ENCODE results near the gene FOXN3.
A peak's percentile ranks its signal among the peaks of the same experiment; 100 is the strongest.

The FOXN3 gene

DNA sequence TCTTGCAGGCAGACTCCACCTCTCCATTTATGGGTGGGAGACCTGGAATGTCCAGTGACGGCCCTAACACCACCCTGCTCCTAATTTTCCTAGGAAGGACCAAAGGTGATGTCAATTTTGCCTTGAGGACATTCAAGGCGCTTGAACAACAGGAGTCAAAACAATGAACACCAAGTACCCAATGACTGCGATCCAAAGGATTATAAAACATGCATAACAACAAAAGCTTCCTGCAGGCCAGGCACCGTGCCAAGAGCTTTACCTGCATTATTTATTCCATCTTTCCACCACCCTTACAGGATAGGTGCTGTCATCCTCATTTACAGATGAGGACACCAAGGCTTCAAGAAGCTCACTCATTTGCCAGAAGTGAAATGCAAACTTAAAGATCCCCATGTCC, 15.2 kb upstream of the FOXN3 start:
- DNase-seq (ENCODE audit: low spot score), result no peak

DNA sequence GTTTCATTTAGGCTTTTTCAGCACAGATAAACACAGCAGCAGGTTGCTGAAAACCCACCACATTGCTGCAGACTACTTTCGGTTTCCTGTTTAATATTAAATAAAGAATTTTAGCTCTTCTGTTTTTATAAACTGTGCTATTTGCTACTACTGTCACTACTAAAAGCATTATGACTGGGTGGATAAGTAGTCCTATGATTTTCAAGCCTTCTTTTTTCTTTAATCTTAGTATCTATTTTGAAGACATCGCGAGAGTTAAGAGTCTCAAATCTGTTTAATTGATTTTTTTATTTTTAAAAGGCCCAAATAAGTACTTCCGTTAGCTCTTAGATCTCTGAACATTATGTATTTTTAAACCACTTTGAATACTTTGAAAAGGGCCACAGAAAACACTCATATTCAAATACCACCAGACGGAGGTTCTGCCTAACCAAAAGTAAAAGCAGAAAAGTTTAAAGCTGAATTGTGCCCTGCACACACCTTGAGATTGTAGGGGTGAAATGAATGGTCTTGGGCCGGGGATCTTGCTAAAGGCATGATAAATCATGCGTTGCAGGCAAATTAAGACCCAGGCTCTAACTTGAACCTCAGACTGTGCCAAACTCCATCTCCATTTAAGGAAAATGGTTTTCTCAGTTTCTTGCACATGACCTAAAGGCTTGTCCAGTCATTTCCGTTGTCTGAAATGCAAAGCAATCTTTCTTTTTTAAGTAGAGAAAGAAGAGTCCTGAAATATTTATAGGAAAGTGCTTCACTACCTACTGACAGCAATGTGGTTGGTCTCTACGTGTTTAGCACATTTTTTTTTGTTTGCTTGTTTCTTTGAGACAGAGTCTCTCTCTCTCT, 13.6 kb upstream of the FOXN3 start:
- DNase-seq (ENCODE audit: low spot score), result peak; percentile 36

DNA sequence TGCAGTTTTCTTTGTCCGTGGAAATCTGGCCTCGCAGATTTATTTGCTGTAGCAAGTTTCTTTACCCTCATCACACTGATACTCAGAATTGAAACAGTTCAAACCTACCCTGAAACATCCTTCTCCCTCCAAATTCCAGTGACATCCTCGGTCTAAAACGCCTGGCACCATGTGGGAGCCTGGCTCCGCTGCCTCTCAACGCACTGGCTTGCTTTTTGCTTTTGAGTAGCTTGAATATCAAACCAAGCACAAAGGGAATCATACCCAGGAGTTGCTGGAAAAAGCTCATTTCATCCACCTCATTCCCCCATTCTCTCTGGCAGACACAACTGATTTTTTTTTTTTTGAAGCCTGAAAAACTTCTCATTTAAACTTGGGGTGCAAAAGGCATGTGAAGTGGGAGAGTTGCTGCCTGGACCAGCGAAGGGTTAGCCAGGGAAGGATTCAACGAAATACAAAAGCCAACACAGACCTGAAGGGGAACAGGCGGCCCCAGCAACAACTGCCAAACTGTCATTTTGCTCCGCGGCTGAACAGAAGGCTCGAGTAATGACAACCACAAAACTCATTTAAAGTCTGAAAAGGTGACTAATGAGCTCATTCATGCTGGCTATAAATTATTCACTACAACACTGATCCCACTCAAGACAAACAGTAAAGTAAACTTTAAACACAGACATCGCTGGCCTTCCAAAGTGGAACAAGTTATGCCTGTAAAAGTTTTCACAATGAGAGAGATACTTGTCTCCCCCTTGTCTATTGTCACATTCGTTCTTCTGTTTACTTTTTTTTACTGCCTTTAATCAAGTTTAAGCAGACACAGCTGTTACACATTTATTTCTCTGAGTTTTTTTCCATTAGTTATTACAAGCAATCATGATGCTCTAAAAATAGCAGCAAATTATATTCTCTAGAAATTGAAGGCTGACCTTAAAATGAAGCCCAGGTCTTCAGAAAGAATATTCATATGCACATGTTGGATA, 12.5 kb upstream of the FOXN3 start:
- DNase-seq (ENCODE audit: low spot score), result no peak

DNA sequence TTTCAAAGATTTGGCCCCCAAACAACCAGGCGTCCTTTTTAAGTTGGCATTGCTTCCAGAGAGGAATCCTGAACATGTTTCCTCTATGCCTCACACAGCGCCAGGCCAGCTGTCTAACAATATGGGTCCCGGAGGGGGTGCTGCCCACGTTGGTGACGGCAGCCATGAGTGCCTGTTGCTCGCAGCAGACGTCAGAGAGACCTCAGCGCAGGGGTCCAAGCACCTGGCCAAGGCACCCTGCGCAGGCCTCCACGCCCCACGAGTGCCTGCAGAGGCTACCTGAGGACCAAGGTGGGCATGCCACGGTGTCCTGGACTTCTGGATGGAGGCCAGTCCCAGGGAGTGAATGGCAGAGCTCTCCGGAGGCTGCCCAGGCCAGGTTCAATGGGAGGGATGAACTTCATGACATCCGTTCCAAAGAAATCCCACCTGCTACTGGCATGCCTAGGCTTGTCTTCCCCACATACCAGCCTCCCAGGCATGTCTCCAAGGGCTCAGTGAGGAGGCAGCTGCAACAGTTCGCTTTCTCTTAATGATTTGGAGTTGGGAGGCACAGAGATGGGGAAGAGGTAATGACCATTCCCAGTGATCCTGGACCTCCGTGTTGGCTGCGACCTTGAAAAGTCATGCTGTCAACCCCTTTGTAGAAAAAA, 11.6 kb upstream of the FOXN3 start:
- no peak for DNase-seq (ENCODE audit: low spot score)

DNA sequence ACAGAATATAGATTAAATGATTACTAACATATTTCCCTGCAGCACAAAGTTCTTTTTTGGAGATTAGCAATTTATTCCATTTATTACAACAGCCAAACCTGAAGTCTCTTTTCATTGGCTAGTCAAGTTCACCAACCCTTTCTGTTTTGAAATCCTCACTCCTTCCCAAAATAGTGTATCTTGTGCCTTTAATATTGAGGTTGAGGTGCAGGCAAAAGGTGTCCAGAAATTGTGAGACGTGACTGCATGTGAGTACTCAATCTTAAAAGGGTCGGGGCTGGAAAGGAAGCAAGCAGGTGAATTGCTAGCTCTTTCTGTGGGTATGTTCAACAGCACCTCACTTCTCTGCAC, 11.1 kb upstream of the FOXN3 start:
- no peak for DNase-seq (ENCODE audit: low spot score)

DNA sequence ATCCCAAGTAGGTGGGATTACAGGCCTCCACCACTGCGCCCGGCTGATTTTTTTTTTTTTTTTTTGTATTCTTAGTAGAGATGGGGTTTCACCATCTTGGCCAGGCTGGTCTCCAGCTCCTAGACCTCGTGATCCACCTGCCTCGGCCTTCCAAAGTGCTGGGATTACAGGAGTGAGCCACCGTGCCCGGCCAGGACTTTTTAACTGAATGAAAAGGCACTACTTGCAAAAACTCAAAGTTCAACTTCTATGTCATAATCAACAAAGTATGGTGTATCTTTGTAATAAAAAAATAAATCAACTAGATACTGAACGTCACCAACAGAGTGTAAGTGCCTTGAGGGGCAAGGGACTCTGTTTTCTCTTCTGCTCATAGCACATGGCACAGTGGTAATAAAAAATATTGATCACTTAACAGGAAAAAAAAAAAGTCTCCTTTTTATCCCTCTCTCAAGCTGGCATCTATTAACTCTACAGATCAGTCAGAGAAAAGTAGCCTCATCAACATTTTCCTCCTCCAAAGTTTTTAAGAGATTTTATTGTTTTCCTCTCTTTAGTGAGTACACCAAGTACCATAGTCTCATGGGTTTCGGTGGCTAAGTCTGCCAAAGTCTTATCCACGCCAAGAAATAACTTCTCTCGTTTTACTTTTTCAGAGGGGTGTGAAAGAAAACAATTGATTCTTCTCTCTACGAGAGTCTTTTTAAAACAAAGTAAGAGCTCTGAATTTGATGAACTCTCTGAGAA, 10.6 kb upstream of the FOXN3 start:
- DNase-seq (ENCODE audit: low spot score), result no peak

DNA sequence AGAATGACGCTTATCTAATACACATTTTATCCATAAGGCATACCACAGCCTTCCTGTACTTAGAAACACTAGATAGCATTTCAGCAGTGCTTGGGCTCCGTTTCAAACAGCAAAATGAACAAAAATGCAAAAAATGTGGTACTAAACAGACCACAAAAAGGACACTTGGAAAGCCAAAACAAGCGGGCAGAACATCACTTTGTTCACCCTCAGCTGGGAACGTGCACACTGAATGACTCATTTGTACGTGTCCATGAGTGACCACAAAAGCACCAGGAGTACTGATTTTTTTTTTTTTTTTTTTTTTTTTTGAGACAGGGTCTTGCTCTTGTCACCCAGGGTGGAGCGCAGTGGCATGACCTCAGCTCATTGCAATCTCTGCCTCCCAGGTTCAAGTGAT, 8.9 kb upstream of the FOXN3 start:
- DNase-seq (ENCODE audit: low spot score), result peak; percentile 84

DNA sequence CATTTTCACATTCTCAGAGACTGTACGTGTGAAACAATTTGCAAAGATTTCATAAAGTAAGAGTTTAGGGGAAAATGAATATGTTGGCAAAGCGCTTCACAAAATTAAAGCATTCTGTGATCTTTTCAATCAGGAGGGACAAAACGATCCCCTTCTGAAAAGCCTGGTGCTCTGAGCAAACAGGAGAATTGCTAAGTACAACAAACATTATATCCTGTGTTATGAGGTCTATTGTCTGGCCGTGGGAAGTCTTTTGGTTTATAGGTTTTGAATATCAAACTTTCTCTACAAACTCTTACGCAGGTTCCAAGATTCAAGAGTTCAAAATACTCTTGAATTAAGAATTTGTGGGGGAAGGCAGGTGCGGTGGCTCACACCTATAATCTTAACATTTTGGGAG, 7.2 kb upstream of the FOXN3 start:
- no peak for DNase-seq (ENCODE audit: low spot score)

DNA sequence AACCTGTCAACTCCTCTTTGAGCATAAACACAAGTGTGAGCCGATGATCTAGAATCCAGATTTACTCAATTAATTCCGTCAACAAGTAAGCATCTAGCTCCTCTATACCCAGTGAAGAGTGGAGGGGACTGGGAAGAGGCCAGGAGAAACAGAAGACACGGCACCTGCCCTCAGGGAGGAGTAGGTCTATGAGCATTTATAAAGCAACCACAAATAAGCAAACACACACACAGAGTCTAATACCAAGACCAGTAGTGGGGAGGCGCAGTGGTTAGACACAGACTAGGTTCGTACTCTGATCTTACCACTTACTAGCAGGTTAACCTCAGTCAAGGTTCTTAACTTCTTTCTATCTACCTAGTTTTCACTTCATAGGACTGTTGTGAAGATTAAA, 5.9 kb upstream of the FOXN3 start:
- DNase-seq (ENCODE audit: low spot score), result no peak

DNA sequence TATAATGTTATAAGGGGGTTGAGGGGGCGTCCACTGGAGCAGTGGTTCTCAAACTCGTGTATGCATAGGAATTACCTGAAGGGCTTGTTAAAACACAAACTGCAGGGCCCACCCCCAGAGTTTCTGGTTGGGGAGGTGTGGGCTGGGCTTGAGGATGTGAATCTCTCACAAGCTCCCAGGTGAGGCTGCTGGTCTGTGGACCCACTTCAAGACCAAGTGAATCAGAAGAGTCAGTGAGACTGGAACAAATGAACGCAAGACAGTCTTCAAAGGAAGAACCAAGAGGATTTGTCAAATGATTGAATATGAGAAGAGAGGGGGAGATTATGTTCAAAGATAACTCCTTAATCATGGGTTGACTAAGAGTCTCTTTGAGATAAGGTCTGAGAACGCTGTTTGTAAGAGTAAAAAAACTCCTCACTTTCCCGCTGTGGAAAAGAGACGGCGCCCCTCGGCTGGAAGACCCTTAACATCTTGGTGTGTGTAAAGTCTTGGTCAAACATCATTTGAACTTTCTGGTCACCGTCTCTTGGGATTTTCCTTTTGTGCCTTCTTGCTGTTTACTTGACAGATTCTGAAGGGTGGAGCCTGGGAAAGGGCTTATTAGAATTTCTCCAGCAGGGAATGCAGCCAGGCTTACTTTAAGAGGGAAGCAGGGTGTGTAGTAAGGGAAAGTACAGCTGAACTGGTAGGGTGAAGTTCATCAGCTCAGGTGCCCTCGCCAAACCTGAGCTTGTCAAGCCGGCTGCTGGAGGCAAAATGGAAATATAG, 5.3 kb upstream of the FOXN3 start:
- DNase-seq (ENCODE audit: low spot score), result no peak

DNA sequence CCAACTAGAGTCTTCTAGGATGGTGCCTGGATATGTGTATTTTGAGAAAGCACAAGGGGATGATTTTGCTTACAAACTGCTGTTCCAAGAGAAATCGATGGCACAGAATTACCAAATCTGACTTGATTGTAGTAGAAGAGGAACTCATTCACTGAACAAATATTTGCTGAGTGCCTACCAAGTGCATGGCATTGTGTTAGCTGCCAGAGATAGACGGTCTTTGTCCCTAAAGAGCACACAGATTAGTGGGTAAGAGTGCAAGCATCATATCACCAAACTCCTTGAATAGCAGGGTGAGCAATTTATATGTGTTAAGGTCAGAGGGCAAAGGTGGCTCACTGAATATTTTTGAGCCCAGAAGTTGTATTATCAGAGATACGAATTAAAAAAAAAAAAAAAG, 3.5 kb upstream of the FOXN3 start:
- no peak for DNase-seq (ENCODE audit: low spot score)

DNA sequence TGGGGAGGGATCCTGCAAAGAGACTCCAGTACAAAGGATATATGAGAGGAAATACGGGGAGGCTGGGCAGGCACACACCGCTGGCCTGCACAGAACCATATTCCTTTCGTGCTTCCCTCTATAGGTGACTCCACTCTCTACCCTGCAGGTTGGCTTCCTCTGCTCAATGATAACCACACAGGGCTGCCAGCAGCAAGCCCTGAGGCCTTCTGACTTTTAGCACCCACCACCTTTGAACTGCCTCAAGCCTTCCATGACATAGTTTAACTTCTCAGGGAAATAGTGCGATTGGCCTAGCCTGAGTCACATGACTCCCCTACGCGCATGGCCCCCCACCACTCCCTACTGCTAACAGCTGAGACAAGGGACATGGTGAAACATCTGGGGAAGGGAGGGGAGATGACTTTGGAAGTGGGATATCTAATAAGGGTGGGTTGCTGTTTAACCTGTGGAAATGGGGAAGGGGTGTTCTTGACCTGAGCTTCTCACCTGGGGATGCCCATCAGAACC, 3.0 kb upstream of the FOXN3 start:
- no peak for DNase-seq (ENCODE audit: low spot score)

DNA sequence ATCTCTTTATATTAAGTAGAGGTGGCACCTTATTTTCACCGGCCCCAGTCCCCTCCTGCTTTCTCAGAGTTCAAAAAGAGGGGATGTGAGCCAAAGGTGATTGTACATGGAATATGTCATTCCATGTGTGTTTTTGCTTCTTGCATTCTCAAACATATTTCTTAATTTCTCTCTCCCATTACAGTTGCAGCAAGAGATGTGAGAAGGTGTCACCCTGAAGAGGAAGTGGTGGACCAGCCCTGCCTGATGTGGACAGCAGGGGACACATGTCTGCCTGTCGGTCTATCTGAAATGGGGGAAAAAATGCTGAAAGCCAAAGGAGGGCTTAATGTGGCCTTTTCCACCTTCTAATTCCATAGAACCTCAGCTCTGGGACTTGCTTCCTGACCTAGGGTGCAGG, 1.9 kb upstream of the FOXN3 start:
- DNase-seq (ENCODE audit: low spot score), result no peak

DNA sequence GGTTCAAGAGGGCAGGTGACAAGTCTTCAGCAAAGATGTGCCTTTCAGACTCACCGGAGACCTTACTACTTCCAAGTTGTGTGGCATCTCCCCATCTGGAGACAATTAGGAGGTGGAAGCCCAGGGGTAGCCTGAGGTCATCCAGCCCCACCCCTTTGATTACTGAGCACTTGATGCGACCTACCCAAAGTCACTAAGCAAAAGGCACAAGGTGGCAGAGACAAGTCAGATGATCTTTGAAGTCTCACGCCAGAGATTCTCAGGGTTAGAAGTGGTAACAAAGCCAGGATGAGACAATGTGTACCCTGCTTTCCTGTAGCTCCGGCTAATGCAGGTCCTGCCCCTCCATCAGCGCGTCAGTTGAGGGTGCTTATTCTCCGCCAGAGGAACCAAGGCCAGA, 1.4 kb upstream of the FOXN3 start:
- DNase-seq (ENCODE audit: low spot score), result no peak

DNA sequence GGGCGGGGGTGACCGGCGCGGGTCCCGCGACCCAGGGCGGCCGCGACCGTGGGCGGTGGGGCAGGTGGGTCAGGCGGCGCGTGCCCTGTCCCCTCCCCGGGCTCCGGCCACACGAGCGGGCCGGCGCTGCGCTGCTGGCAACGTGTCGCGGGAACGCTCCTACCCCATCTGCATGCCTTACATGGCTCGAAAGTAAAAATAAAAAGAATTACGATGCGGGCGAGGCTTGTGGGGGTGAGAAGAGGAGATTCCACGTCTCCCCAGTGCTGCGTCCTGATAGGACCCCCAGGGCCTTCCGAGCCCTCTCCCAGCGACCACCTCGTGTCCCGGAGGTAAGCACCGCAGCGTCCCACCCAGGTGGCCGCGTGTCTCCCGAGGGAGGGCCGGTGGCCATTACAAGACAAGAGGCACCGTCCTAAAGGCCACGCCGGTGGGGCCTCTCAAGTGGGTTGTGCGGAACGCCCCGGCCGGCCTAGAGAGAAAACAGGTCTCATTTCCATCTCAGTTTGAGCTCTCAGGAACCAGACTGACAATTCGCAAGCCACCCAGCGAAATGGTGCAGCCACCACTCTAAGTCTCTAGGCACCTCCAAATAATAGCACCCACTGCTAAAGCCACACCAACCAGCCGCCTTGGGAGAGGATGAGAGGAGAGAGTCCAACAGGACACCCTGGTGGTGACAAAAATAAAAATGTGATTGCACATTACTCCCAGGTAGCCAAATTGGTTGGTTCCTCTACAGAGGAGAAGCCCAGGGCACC, 612 bp upstream of the FOXN3 start:
- DNase-seq (ENCODE audit: low spot score), result peak; percentile 45

DNA sequence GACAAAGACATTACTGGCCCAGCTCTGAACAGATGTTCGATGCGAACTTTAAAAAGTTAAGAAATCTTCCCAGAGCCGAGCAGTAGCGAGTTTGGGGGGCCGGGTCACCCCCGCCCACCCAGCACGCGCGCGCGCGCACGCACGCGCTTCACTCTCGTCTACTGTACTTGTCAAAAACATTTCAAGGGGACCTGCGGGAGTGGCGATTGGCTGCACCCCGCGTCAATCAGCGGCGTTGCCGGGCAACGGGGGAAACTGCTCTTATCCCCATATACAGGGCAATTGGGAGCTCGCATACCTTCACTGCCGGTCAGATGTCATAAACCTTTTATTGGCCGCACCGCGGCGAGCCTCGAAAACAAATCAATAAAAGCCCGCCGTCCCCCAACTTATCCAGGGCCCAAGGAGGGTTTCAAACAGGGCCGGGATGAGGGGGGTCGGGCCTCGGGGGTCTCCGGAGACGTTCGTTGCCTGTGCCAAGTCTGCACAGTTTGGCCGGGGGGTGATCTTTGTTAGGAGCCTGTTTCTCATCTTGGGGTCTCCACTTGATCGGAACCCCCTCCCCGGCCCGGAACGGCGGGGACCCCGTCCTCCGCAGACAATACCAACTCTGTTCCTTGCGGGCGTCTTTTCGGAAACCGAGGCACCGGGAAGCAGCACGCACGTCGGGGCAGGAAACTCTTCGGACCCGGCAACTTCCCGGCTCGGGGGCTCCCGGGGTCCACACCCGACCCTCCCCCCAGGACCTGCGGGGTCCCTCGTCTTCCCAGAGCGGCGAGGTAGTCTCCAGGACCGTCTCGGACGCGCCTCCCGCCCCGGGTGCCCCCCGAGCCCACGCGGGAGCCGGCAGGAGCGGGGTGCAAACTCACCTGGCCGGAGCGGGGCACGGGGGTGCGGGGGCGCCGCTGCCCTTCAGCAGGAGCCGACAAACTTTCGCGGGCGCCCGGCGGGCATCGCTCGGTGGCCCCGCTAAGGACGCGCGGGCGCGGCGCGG, 734 bp downstream of the FOXN3 start:
- DNase-seq (ENCODE audit: low spot score), result peak; percentile 99

DNA sequence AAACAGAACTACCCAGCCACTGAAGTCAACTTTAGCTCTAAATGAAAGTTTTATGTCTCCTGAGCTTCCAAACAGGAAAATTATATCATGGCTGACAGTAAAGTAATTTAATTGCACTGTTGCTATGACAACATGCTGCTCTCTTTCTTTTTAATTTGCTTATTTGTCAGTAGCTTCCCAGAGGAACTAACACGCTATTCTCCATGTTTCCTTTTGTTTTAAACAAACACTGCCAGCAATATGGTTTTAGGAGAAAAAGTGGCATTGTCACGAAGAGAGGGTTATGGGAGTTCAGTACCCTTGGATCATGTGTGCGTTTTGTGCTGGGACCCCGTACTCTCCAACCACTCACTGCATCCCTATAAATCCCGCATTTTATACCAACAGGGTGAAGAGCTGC, 1.9 kb downstream of the FOXN3 start:
- DNase-seq (ENCODE audit: low spot score), result no peak

DNA sequence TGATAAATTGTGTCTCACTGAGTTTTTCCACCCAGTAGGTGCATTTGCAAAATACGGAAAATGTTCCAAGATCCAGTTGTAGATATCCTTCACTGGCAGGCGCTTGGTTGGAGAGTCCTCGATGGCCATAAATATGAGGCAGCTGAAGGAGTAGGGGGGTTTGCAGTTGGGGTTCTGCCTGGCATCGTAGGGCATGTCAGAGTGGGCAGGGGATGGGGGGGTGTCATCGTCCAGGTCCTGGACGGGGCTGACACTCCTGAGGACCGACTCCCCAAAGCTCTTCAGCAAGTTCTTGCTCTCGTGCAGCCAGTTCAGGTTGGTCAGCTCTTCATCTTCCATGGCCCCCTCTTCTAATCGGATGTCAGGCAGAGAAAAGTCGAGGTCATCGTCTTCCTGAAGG, 5.1 kb downstream of the FOXN3 start:
- DNase-seq (ENCODE audit: low spot score), result no peak

DNA sequence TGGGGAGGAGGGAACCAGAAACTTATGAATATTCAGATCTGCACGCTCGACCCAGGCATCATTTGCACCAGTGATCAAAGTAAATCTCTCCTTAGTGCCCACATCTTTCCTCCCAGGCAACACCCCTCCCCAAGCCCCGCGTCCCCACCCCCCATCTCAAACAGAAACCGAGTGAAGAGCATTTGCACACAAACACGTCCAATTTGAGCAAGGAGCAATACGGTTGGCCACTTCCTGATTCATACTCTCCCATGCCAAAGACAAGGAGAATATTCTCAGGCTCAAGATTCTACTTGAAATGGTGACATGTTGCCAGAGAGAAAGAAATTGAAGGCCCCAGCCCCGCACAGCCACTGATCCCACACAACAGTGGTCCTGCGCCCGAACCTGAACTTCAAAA, 7.1 kb downstream of the FOXN3 start:
- DNase-seq (ENCODE audit: low spot score), result no peak
